ENCODE results near the gene ZBTB21. TPM values are rescaled to one million over a fixed set of nuclear protein-coding genes. Genes with fewer than 3 reads are reported as not detected.

The ZBTB21 gene
- total RNA-seq, 4 donors from 2014 or later = 16.3 to 33.5 (median 18.6) TPM

DNA sequence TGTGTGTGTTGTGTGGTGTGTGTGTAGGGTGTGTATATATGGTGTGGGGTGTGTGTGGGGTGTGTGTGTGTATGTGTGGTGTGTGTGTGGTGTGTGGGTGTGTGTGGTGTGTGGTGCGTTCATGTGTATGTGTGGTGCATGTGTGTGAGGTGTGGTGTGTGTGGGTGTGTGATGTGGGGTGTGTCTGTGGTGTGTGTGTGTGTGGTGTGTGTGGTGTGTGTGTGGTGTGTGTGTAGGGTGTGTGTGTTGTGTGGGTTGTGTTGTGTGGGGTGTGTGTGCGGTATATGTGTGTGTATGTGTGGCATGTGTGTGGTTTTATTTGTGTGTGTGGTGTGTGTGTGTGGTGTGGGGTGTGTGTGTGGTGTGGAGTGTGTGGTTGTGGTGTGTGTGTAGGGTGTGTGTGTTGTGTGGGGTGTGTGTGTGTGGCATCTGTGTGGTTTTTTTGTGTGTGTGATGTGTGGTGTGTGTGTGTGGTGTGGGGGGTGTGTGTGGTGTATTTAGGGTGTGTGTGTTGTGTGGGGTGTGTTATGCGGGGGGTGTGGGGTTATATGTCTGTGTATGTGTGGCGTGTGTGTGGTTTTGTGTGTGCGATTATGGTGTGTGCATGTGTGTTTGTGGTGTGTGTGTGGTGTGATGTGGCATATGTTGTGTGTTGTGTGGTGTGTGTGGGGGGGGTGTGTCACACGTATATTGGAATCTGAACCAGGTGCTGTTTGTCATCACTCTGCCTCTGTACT lies 17.1 kb upstream of the ZBTB21 start:
- no peaks in the 10 kb centered on the region for H3K27me3 ChIP-seq
- H3K27ac ChIP-seq = no peak overlapping the region
- H3K9me3 ChIP-seq = no peaks in the 10 kb centered on the region
- TF ChIP-seq, protein P1, sequence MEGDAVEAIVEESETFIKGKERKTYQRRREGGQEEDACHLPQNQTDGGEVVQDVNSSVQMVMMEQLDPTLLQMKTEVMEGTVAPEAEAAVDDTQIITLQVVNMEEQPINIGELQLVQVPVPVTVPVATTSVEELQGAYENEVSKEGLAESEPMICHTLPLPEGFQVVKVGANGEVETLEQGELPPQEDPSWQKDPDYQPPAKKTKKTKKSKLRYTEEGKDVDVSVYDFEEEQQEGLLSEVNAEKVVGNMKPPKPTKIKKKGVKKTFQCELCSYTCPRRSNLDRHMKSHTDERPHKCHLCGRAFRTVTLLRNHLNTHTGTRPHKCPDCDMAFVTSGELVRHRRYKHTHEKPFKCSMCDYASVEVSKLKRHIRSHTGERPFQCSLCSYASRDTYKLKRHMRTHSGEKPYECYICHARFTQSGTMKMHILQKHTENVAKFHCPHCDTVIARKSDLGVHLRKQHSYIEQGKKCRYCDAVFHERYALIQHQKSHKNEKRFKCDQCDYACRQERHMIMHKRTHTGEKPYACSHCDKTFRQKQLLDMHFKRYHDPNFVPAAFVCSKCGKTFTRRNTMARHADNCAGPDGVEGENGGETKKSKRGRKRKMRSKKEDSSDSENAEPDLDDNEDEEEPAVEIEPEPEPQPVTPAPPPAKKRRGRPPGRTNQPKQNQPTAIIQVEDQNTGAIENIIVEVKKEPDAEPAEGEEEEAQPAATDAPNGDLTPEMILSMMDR (IDR thresholded peaks at IDR 0.05) = no peak
- TF ChIP-seq POLR2A (IDR thresholded peaks at IDR 0.05) = no peak
- no peaks in the 10 kb centered on the region for H3K36me3 ChIP-seq
- H3K4me1 ChIP-seq = no peaks in the 10 kb centered on the region
- intact Hi-C loops (cut with DNase I) = no loop called here
- H3K4me3 ChIP-seq (replicated peaks in 1 of 3) = no peak overlapping the region
- 87 to 96% methylated on average over 6 of the region's 6 CpGs for WGBS, 2 donors
- no peak for DNase-seq

DNA sequence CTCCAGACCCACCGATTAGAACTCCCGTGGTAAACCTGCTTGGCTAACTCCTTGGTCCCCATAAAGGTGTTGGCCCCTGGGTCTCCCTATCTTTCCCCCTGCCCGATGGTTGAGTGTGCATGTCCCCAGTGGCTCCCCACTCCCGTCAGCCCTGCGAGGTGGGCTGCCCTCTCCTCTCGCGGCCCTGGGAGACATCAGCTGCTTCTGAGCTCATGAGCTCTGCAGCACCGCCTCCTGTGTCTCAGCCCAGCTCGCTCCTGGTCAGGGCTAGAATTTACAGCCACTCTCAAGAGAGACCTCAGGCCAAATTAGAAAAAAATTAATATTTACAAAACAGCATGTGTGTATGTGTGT lies 15.9 kb upstream of the ZBTB21 start:
- no peak for DNase-seq
- Histone ChIP-seq H3K27ac (no peak overlapping the region), H3K4me3 (replicated peaks in 1 of 3) (no peak overlapping the region), H3K36me3 (no peaks in the 10 kb centered on the region), H3K27me3 (no peaks in the 10 kb centered on the region), H3K4me1 (no peaks in the 10 kb centered on the region), H3K9me3 (no peaks in the 10 kb centered on the region)
- WGBS, 2 donors = 80 to 84% methylated on average over 9 of the region's 9 CpGs
- intact Hi-C loops (cut with DNase I) = no loop called here
- TF ChIP-seq POLR2A (IDR thresholded peaks at IDR 0.05) = no peak
- TF ChIP-seq, protein P1 (IDR thresholded peaks at IDR 0.05) = no peak

DNA sequence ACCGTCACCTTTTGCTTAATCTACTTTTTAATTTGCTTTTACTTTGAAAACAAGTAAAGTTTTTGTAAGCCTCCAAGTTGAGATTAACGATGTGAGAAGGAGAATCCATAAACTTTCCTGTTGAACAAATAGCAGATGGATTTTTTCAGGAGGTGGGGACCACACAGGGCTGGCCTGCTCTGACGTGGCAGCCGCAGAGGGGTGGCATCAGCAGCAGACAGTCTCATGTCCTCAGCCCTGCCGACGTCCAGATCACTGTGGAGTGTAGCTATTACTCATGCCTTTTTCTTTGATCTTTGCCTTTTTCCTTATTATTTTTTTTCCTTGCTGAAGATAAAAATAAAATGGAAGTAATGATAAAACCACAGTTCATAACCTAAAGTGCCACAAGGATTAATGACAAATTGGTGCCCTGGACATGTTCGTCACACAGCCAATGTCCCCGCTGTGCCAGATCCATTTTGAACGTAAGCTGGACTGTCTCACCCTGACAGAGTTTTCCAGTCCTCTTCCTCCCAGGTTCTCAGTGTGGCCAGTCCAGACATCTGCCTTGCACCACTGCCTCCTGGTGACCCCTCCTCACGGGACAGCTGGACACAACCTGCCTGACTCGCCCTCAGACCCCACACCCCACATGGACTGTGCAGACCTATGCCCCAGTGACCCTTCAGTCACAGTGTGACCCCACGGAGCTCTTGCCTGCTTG lies 15.4 kb upstream of the ZBTB21 start:
- intact Hi-C loops (cut with DNase I) = no loop called here
- H3K9me3 ChIP-seq = no peaks in the 10 kb centered on the region
- 80 to 81% methylated on average over 12 of the region's 12 CpGs for WGBS, 2 donors
- H3K27me3 ChIP-seq = no peaks in the 10 kb centered on the region
- H3K4me1 ChIP-seq = no peaks in the 10 kb centered on the region
- DNase-seq = no peak
- H3K27ac ChIP-seq = no peak overlapping the region
- H3K36me3 ChIP-seq = no peaks in the 10 kb centered on the region
- TF ChIP-seq, protein P1 (IDR thresholded peaks at IDR 0.05) = no peak
- TF ChIP-seq POLR2A (IDR thresholded peaks at IDR 0.05) = no peak
- no peak overlapping the region for H3K4me3 ChIP-seq (replicated peaks in 1 of 3)

DNA sequence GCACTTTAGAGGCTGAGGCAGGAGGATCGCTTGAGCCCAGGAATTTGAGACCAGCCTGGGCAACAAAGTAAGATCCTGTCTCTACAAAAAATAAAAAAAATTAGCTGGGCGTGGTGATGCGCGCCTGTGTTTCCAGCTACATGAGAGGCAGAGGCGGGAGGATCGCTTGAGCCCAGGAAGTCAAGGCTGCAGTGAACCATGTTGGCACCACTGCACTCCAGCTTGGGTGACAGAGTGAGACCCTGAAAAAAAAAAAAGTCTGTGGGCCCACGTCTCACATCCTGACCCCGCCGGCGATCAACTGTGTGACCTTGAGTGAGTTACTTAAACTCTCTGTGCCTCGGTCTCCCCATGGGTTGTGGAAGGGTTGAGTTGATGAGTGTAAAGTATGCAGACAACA lies 12.7 kb upstream of the ZBTB21 start:
- Histone ChIP-seq H3K4me3 (replicated peaks in 1 of 3) (no peak overlapping the region), H3K9me3 (no peaks in the 10 kb centered on the region), H3K4me1 (no peaks in the 10 kb centered on the region), H3K27me3 (no peaks in the 10 kb centered on the region), H3K27ac (no peak overlapping the region), H3K36me3 (no peaks in the 10 kb centered on the region)
- intact Hi-C loops (cut with DNase I) = no loop called here
- 96% methylated on average over 11 of the region's 11 CpGs for WGBS, 2 donors
- no peak for DNase-seq
- no peak for TF ChIP-seq POLR2A (IDR thresholded peaks at IDR 0.05)
- TF ChIP-seq, protein P1 (IDR thresholded peaks at IDR 0.05) = no peak

DNA sequence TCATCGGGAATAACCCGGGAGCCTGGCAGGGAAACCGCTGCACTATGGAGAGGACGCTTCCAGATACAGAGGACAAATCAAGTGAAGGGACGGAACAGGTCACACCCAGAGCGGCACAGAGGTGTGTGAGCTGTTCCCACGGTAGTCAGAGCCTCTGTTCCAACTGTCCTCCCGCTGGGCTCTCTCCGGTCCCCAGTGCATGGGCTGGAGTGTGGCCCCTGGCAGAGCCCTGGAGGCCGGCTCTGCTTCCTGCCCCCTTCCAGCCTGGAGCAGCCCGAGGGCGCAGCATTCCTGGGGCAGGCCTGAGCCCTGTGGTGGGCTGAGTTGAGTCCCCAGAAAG lies 11.9 kb upstream of the ZBTB21 start:
- intact Hi-C loops (cut with DNase I) = no loop called here
- no peaks in the 10 kb centered on the region for H3K4me1 ChIP-seq
- no peaks in the 10 kb centered on the region for H3K9me3 ChIP-seq
- TF ChIP-seq POLR2A (IDR thresholded peaks at IDR 0.05) = no peak
- TF ChIP-seq, protein P1 (IDR thresholded peaks at IDR 0.05) = no peak
- WGBS, 2 donors = 51 to 57% methylated on average over 6 to 11 of the region's 12 CpGs
- no peaks in the 10 kb centered on the region for H3K36me3 ChIP-seq
- DNase-seq = no peak
- H3K4me3 ChIP-seq (replicated peaks in 1 of 3) = no peak overlapping the region
- no peak overlapping the region for H3K27ac ChIP-seq
- H3K27me3 ChIP-seq = no peaks in the 10 kb centered on the region

All from thyroid gland (tissue), 4 donors.